GM19099 (cell line): ENCODE measurements around the gene LAMA4.

ENCODE experiments used
- POLR2A ChIP-seq: IDR thresholded peaks from 3 replicates; pipeline ENCODE4 v1.6.1; 2011; ENCODE audit warnings: low read depth; ENCODE audit not compliant: insufficient read length; ENCODE audit errors: extremely low read depth

The LAMA4 gene

GRCh38 chr6:112169541-112169940 lies 84.8 kb downstream of the LAMA4 start:
- no peak for TF ChIP-seq POLR2A

GRCh38 chr6:112163295-112164257 lies 90.8 kb downstream of the LAMA4 start:
- TF ChIP-seq POLR2A, result no peak

GRCh38 chr6:112160745-112161144 lies 93.6 kb downstream of the LAMA4 start:
- no peak for TF ChIP-seq POLR2A

- no peak for TF ChIP-seq POLR2A
These were observed 97.7 kb downstream of the LAMA4 start for GRCh38 chr6:112156668-112157067.

- no peak for TF ChIP-seq POLR2A
These were observed 98.5 kb downstream of the LAMA4 start for GRCh38 chr6:112155886-112156285.

GRCh38 chr6:112154711-112155110 lies 99.7 kb downstream of the LAMA4 start:
- no peak for TF ChIP-seq POLR2A

GRCh38 chr6:112153926-112154607 lies 100.3 kb downstream of the LAMA4 start:
- TF ChIP-seq POLR2A, result no peak

- no peak for TF ChIP-seq POLR2A
These were observed 104.0 kb downstream of the LAMA4 start for GRCh38 chr6:112150363-112150762.

GRCh38 chr6:112149719-112150263 lies 104.6 kb downstream of the LAMA4 start:
- no peak for TF ChIP-seq POLR2A

GRCh38 chr6:112149236-112149635 lies 105.1 kb downstream of the LAMA4 start:
- TF ChIP-seq POLR2A, result no peak

- TF ChIP-seq POLR2A, result no peak
These were observed 106.3 kb downstream of the LAMA4 start for GRCh38 chr6:112148103-112148502.

- no peak for TF ChIP-seq POLR2A
These were observed 109.2 kb downstream of the LAMA4 start for GRCh38 chr6:112145080-112145573.

- no peak for TF ChIP-seq POLR2A
These were observed 110.0 kb downstream of the LAMA4 start for GRCh38 chr6:112144145-112144926.

- TF ChIP-seq POLR2A, result no peak
These were observed 112.7 kb downstream of the LAMA4 start for GRCh38 chr6:112141707-112142106.

- TF ChIP-seq POLR2A, result no peak
These were observed 115.3 kb downstream of the LAMA4 start for GRCh38 chr6:112139052-112139451.
